HEK293 (cell line): ENCODE measurements around the gene CALML3.

Experiments
- CTCF ChIP-seq: fragments of 450-650 bp; formaldehyde crosslinking; IDR thresholded peaks from 2 replicates; pipeline ENCODE4 v1.5.1; 2016; ENCODE audit warnings: missing biosample characterization, missing genetic modification characterization
- GLI4 ChIP-seq: fragments of 450-650 bp; formaldehyde crosslinking; IDR thresholded peaks from 2 replicates; pipeline ENCODE4 v1.5.1; 2016; ENCODE audit warnings: missing biosample characterization, missing genetic modification characterization
- PRDM10 ChIP-seq: fragments of 450-650 bp; formaldehyde crosslinking; IDR thresholded peaks from 2 replicates; pipeline ENCODE4 v1.5.1; 2016; ENCODE audit warnings: missing biosample characterization, missing genetic modification characterization
- REST ChIP-seq: fragments of 450-650 bp; formaldehyde crosslinking; IDR thresholded peaks from 2 replicates; pipeline ENCODE4 v1.5.1; 2016; ENCODE audit warnings: missing biosample characterization, missing genetic modification characterization
- ZNF121 ChIP-seq: fragments of 450-650 bp; formaldehyde crosslinking; IDR thresholded peaks from 2 replicates; pipeline ENCODE4 v1.5.1; 2016; ENCODE audit warnings: missing biosample characterization, missing genetic modification characterization
- ZNF202 ChIP-seq: fragments of 450-650 bp; formaldehyde crosslinking; IDR thresholded peaks from 2 replicates; pipeline ENCODE4 v1.5.1; 2016; ENCODE audit warnings: missing biosample characterization, missing genetic modification characterization, borderline replicate concordance
- ZNF513 ChIP-seq: fragments of 450-650 bp; IDR thresholded peaks from 2 replicates; pipeline ENCODE4 v1.5.1; 2018; ENCODE audit warnings: missing biosample characterization, missing genetic modification characterization

GRCh38 chr10:5488272-5489161, 36.2 kb upstream of the CALML3 start:
- no peak for TF ChIP-seq CTCF (tag by site-specific recombination)
- no peak for TF ChIP-seq ZNF513 (tag by site-specific recombination)
- no peak for TF ChIP-seq ZNF121 (tag by site-specific recombination)
- TF ChIP-seq ZNF202 (tag by site-specific recombination): no peak
- no peak for TF ChIP-seq GLI4 (tag by site-specific recombination)
- no peak for TF ChIP-seq REST (tag by site-specific recombination)
- no peak for TF ChIP-seq PRDM10
